Forelimb muscle (tissue), 1 donor: ENCODE data around the gene CX3CR1. TPM values are rescaled to one million over a fixed set of nuclear protein-coding genes. Genes with fewer than 3 reads are reported as not detected.

Experiments used
- DNase-seq: peaks from one replicate; pipeline ENCODE4 v3.0.0-alpha.2; 2013; ENCODE audit warnings: low read depth
- polyA plus RNA-seq: library from polyadenylated mRNA; unstranded; fragments of 120-200 nt; gene quantifications from one replicate; pipeline ENCODE4 v1.2.1, GENCODE V29; 2013; ENCODE audit not compliant: insufficient read length

The CX3CR1 gene
- polyA plus RNA-seq, 1 donor: 4.2 TPM

DNA sequence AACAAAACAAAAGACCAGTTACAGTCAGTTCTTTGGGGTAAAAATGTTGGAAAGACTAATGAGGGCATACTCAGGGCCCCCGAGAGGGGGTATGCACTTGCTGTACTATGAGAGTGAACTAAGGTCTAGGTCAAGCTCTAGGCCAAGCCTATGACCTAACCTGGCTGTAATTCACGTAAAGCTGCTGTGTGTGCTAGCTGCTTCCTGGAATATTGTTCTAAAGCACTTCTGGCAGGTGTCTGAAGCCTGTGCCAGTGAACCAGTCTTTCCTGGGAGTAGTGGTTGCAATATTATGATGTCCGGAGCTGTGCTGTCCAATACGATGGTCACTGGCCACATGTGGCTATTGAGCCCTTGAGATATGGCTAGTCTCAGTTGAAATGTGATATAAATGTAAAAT is 13.1 kb upstream of the CX3CR1 start:
- DNase-seq: no peak

DNA sequence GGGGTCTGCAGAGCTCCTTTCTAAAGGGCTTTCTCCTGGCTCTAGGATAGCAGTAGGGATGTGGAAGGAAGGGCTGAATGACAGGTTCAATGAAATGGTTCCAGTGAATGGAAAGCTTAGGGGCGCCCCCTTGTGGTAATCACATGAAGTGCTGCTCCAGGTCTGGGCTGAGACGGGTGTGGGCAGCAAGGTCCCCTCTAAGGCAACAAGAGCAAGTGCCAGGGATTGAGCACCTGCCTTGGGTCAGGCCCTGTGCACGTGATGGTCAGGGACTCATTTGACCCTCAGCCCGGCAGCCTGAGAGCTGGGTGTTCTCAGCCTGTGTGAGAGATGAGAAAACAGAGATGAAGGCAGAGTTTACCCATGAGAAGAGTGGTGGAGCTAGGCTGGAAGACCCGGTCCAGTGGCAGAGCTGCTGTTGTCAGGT is 12.1 kb upstream of the CX3CR1 start:
- DNase-seq: no peak

DNA sequence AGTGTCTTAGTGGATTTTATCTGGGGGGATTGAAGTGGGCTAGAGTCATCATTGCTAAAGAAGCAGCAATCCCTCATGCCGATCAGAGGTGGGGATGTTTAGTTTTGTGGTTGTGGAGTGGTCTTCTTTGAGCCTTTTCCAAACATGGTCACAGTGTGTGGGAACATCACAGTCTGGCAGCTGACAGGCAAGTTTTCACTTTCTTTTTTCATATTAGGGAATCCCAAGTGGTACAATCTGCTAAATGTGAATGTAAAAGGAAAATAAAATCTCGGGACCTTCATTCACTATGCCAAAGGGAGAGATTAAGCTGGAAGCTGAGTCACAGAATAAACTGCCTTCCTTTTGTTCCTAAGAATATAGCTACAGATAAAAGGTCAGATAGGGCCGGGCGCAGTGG is 10.4 kb upstream of the CX3CR1 start:
- DNase-seq: no peak

DNA sequence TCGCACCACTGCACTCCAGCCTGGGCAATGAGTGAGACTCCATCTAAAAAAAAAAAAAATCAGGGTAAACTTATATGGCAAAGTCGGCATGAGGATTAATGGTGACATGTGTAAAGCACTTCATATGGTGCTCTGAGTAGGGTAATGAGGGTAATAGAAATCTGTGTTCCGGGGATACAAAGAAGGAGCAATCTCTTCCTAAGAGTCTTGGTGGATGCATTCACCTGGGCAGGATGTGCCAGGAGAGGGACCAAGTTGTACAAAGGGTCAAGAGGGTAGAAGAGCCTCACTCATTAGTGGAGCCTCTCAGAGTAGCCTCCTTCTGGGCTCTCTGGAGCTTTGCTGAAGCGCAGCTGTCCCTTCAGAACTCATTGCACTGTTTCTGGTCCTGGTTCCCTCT is 9.3 kb upstream of the CX3CR1 start:
- DNase-seq: no peak

DNA sequence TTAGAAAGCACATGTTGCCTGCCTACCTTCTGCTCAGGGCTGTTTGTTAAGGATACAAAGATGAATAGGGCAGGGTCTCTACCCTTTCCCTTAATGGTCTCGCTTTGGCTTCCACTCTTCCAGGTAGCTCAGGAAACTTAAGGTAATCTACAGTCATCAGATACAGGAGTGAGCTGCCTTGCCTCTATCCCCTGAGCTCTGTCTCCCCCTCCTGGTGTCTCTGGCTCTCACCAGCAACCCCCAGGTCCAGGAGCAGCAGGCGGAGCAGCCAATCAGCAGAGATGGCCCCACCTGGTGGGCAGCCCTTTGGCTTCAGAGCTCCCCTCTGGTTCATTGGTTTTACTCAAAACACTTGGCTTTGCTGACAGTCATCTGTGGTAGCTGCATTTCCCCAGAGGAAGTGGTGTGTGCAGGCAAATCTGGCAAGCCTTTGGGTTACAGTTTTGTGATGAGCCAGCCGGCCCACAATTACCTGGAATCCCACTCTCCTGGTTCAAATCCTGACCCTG is 8.5 kb upstream of the CX3CR1 start:
- no peak for DNase-seq

DNA sequence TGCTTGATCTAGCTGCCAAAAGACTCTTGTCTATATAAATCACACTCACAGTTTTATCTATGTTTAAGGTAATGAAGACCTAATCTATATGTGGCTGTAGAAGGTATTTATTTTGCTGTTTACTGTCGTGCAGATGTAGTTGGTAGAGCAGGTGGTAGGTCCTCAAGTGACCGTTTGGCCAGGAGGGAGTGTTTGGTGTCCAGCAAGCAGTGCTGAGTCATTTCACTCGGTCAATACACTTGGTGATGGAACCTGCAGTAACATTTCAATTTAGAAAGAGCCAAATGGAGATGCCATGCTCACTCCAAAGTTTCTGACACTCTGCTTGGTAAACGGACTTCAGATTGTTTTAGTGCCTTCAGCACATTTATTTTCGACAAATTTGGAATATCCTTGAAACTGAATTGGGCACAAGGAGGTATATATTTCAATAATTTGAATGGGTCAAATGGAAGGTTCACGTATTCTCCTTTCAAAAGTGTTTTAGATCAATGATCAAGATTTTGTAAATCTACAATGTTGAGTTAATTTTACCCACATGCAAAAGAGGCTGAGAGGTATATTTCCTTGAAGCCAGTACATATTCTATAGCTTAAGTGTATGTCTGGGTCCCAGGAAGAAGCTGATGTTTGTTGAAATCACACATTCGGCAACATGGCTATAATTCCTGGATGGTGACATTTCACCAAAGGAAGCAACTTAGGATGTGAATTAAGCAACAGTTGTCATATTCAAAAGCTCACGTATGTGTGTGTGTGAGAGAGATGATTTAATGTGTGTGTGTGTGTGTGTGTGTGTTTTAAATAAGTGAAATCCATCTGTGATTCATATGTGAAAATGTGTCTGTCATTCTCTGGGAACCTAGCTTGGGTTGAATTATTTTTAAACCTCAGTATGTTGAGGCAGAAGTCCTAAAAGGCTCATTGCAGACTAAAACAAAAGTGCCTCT is 7.7 kb upstream of the CX3CR1 start:
- DNase-seq: no peak

DNA sequence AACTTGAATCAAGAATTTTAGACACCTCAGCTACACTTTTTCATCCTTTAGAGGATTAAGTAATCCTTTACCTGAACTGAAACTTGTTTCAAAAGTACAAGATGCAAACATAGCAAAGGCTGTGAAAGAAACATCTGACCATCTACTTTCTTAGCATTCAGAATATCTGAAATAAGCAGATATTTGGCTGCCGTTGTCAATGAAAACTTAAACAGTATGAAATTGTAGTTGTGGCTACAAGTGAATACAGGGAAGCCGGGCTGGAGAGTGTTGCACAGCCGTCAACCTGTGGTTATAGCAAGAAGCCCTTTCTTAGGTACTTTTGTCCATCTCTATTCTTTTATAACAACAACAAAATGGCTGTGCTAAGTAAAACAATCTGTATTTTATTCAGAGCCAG is 6.9 kb upstream of the CX3CR1 start:
- no peak for DNase-seq

DNA sequence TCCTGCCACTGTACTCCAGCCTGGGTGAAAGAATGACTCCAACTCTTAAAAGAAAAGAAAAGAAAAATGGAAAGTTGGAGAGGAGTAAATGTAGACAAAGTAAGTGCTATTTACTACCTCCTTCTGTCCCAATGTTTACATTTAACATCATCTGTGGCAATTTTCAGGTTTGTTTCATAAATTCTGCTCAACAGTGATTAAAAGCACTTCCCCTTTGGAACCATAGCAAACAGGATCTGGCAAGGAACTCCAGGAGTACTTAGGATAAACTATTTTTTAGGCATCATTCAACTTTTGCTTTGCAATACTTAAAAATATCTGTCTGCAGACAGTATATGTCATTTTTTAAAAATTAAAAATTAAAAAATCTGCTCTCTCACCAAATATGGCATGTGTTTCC is 5.5 kb upstream of the CX3CR1 start:
- DNase-seq: no peak

DNA sequence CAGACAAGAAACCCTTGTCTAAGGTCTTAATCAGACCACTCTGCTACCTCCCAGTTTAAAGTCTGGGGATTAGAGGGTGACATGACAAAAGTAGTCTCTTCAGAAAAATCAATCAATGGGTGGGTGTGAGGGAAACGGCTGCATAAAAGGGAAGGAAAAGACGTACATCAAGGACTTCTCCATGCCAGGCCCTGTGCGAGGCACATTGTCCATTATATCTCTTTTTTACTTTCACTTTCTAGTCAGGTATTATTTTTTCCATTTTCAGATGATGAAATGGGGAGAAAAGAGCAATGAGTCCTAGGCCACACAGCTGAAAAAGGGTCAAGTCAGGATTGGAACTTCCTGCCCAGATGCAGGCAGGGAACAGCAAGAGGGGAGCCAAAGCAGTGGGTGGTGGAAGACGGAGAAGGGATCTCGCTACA is 4.6 kb upstream of the CX3CR1 start:
- DNase-seq: no peak

DNA sequence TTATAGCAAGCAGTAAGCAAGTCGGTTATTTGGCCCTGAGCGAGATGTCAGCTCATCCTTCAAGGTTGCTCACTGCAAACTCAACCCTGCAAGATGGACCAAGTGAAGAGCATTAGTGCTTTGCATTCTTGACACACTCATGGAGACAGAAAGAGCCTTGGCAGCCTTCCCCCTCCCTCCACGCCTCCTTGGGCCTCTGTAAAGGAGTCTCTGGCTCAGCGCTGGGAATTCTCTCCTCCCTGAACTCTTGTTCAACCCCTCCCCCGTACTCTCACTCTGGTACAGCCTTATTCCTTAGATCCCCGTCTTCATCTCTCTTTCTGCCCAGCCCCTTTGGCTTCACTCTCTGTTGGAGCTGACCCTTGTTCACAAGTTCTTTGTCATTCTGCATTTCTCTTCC is 2.2 kb upstream of the CX3CR1 start:
- no peak for DNase-seq

DNA sequence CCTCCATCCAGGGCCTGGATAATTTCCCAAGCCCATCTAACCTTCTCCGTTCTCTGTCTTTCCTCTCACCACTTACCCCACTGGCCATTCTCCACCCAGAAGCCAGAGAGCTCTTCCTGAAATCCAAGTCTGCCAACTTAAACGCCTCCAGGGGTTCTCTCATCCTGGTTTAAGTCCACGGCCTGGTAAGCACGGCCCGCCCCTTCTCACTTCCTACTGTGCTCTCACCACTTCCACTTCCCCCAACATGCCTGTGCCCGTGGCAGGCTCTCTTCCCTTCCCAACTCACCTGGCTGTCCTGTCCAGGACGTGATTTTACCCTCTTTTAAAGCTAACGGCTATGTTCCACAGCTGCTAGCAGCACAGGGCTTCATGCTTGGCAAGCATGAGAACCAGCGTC is 1.7 kb upstream of the CX3CR1 start:
- no peak for DNase-seq

DNA sequence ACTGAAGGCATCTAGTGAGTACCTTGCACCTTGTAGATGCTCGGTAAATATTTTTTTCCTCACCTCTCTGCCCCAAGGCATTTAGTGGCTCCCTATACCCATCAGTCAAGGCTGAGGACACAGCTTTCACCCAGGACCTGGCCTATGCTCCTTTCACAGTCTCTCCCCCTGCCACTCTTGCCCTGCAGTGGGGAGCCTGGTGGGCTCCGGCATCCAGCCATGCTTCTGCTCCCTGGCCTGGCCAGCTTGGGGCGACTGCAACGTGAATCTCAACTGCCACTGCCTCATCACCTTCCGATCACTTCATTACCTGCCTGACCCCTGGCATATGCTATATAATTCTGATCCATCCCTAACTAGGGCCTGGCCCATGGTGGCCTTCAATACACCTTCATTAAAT is 735 bp upstream of the CX3CR1 start:
- no peak for DNase-seq

DNA sequence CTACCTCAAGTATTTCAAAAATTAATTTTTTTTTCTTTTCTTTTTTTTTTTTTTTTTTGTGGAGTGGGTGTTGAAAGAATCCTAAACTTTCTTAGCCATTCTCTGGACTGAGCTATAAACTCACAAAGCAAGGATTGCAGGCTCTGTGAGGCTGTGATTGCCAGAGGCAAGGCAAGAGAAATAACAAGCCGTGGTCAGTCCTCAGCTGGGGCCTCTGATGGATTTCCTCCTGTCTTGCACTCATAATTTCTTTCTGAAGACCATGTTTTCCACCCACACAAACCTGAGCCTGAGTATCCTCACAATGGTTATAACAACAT is 1.3 kb downstream of the CX3CR1 start:
- no peak for DNase-seq

DNA sequence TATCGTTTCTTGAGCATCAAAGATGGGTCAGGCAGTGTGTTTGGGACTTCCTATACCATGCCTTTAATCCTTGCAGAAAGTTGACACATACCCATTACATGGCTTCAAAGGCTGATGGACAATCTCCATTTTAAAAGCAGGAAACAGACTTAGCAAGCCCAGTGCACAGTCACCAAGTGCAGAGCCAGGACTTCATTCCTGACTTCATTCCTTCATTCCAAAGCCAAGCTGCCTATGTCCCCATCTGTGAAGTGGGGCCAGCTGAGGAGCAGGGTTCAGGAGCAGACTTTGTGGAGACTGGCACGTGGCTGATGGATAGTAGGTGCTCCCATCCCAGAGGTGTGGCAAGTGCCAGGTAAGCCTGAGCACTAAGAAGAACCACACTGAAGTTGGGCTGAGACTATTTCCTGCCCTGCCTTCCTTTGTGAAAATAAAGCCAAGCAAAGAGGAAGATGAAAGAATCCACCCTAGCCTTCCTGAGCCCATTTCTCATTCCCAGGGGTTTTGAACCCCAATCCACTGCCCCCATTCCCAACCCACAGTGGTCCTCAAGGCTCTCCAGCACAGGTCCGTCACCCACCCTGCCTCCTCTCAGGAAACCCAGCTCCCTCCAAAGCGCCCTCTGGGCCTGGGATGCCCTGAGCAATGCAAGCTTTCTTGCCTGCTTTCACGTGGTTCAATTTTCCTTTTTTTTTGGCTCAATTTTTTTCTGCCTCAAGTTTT is 1.8 kb downstream of the CX3CR1 start:
- no peak for DNase-seq

DNA sequence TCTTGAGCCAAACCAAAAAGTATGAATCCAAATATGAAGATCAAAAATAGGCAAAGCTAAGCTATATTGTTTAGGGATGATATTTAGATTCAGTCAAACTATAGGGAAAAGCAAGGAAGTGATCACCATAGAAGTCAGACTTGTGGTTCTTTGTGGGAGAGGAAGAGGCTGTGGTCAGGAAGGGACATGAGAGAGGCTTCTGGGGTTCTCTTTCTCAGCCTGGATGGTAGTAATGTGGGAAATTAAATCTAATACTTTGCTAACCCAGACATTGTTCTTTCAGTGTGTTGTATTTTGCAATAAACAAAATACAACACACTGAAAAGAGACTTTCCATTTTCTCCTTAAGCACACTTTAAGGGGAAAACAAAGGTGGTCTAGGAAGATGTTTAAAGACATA is 3.1 kb downstream of the CX3CR1 start:
- DNase-seq: no peak

DNA sequence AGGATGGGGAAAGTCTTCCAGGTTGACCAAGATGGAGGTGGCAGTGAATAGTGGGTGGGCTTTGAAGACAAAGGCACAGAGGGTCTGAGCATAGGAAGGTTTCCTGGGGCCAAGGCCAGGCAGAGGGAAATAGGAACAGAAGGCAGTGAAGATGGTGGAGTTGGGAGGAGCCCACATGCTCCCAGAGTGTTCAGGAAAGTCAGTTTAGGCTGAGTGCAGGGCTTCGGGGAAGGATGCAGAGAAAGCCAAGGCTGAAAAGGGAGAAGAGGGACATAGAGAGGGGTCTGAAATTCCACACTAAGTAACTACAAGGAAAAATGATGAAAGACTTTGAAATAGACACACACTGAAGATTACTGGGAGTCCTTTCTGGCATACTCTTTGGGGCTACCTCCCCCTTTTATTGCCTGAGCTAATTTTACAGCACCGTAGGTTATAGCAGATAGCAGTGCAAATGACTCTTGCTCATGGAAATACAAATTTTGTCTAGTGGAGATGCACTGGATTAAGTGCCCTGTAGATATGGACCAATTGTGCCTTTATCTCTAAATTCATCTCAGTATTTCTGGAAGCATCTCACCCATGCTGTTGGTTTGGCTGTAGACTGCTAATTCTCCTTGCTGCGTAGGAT is 3.8 kb downstream of the CX3CR1 start:
- DNase-seq: no peak

DNA sequence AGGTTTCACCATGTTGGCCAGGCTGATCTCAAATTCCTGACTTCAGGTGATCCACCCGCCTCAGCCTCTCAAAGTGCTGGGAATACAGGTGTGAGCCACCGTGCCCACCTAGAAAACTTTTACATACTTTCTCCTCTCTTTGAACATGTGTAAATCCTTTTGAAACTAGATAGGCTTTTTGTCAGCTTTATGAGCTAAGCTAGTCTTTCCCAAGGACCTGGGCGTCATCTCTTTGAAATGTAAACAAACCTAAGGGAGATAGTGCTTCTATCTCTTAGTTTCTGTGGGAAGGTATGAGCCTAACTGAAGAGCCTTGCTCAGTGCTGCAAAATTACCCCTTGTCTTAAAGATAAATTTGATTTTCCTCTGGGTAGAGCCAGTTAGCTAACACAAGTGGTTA is 4.8 kb downstream of the CX3CR1 start:
- DNase-seq: no peak

DNA sequence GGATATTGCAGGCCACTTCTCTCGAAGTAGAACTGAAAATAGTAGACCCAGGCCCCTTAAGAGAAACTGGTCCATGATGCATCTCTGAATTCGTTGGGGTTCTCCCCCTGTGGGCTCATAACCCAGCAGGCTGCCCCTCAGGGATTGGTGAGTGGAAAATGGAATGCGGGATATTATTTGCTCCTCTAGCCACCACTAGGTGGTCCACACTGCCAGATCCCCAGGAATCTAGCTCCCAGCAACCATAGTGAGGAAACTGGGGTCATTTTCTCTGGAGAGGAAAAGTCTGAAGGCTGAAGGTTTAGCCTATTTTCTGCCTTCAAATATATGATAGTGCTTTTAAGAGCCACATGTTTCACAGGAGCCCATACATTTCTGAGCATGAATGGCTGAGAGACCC is 6.7 kb downstream of the CX3CR1 start:
- no peak for DNase-seq

DNA sequence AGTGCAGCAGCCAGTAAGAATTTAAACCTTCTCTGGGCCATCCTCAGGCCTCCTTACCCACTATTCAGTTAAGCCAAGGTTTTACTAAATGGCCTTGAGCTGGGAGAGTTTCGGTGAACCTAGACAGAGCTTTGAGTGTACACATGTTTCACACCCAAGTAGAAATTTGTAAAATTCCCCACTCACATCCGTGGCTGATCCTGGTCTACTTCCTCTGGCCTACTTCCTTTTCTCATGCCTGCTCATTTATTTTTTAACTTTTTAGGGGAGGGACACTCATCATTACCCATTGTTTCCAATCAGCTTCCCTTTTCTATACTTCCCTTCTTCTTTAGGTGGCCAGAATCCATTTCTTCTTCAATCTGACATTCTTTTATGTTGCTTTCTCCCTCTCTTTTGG is 7.6 kb downstream of the CX3CR1 start:
- DNase-seq: no peak

DNA sequence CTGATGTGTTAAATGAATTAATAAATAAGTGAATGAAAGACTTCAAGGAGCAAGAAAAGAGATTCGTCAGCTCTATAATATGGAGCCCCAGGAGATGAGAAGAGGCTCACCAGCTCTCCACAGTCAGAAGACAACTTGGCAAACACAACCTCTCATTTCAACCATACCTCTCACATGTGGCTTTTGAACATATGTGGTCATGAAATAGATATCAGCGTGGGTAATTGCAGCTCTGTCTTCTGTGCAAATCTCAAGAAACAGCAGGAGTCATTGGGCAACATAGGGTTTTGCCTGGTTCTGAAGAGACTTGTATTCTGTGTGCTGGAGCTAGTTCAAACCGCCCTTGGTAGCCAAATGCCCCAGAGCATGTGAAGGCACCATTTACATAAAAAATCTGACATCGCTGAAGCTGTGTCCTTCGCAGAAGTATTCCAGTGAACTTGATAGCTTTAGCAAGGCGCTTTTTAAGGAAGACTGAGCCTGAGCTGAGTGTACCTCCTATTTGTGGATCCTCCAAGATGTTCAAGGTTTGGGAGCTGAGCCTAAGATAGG is 8.4 kb downstream of the CX3CR1 start:
- DNase-seq: no peak

DNA sequence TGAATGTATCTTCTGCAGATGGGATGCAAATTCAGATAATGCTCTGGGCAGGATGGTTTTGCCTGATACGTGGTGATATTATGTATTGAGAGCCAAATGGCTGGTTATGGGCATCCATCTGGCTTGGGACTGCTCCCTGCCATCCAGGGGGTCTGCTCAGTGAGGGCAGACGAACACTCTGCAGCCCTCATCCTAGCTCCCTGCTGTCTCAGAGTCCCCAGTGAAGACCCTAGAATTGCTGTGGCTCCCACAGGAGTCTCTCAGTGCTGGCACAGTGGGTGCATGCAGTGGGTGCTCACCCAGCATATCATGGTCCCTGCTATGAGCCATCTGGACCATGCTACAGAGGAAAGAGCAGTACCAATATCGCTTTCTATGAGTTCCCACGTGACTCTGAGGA is 10.3 kb downstream of the CX3CR1 start:
- no peak for DNase-seq

DNA sequence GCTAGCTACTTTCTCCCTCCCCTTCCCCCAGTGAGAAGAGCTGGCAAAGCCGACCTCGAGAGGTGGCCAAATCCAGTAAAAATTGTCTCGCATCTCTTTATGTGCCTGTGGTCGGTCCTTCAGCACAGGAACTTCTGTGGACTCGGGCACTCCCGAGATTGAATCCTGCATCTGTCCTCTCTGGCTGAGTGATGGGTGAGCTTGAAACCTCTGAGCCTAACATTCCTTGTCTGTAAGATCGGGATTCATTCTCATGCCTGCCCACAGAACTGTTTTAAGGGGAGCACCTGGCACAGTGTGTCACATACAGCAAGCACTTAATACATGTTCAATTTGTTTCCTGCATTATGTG is 11.3 kb downstream of the CX3CR1 start:
- DNase-seq: no peak
